Endothelial cell of umbilical vein (primary cell): Measurements from ENCODE around the gene BCAS2. TPM values are rescaled to one million over a fixed set of nuclear protein-coding genes. Genes with fewer than 3 reads are reported as not detected.

ENCODE experiments used
- BruUV-seq: library from RNA; stranded (reverse); fragments of 400-500 nt; replicated peaks from 2 replicates; lab custom pipeline; 2021; lab: Mats Ljungman, UMichigan
- CTCF ChIA-PET: fragments of 300-600, 350-600 bp; sonication (Branson Sonifier 250); formaldehyde crosslinking; loops from one replicate; lab custom pipeline; 2021; ENCODE audit warnings: antibody characterized with exemption, inconsistent platforms; lab: Charles Lee
- POLR2A ChIA-PET: fragments of 300-600, 350-600 bp; sonication (Branson Sonifier 250); formaldehyde crosslinking; loops from one replicate; lab custom pipeline; 2021; ENCODE audit warnings: antibody characterized with exemption, inconsistent platforms; lab: Charles Lee
- DNase-seq: peaks from one replicate; pipeline ENCODE4 v3.0.0-alpha.2; 2011; ENCODE audit warnings: low read depth, low spot score
- FAIRE-seq: peaks from 2 replicates; lab custom pipeline; 2011; peaks lifted over from hg19 to GRCh38; lab: Jason Lieb, UNC
- H2AFZ ChIP-seq: 2 replicates; pipeline ENCODE4 v1.6.0; 2012; ENCODE audit warnings: low read depth, low read length, control low read depth, inconsistent platforms
- H3K27ac ChIP-seq: 2 replicates; pipeline ENCODE4 v1.5.1; 2011; ENCODE audit warnings: low read depth, mild to moderate bottlenecking, control low read depth, low read length, moderate library complexity; ENCODE audit not compliant: insufficient read depth
- H3K27me3 ChIP-seq, 2 experiments: 2 replicates each; pipeline versions ENCODE4 v1.6.0 to v1.6.1; 2011; ENCODE audit warnings: low read length in 2 of 2, mixed read lengths in 1 of 2; ENCODE audit not compliant: control insufficient read depth in 2 of 2, insufficient read depth in 2 of 2
- H3K36me3 ChIP-seq, 2 experiments: 2 replicates in 1 of 2; 3 replicates in 1 of 2; pipeline ENCODE4 v1.5.1; 2011; ENCODE audit warnings: low read length in 2 of 2, mild to moderate bottlenecking in 1 of 2, moderate library complexity in 1 of 2; ENCODE audit not compliant: control insufficient read depth in 2 of 2, insufficient read depth in 2 of 2; ENCODE audit errors: extremely low read depth in 1 of 2
- H3K4me1 ChIP-seq: 3 replicates; pipeline ENCODE4 v1.5.1; 2011; ENCODE audit warnings: mild to moderate bottlenecking, low read length; ENCODE audit not compliant: control insufficient read depth, insufficient read depth; ENCODE audit errors: extremely low read depth
- H3K4me2 ChIP-seq: 2 replicates; pipeline ENCODE4 v1.6.1; 2011; ENCODE audit warnings: low read length, control low read depth, mixed read lengths; ENCODE audit not compliant: insufficient read depth
- H3K4me3 ChIP-seq, 3 experiments: fragments of 200-600 bp in 1 of 3; sonication (generic), shearing (Covaris generic) in 1 of 3; replicated peaks in 1 of 3; 2 replicates each; pipeline ENCODE4 v1.5.1; 2011 to 2016; ENCODE audit warnings: control low read depth in 3 of 3, low read length in 3 of 3, mild to moderate bottlenecking in 2 of 3, inconsistent platforms in 1 of 3, low read depth in 1 of 3, moderate library complexity in 1 of 3; ENCODE audit not compliant: insufficient read depth in 1 of 3
- H3K79me2 ChIP-seq: 2 replicates; pipeline ENCODE4 v1.6.0; 2012; ENCODE audit warnings: low read length, inconsistent platforms; ENCODE audit not compliant: control insufficient read depth, insufficient read depth
- H3K9ac ChIP-seq: replicated peaks from 2 replicates; pipeline ENCODE3; 2011; ENCODE audit warnings: low read length, control low read depth; ENCODE audit not compliant: insufficient read depth; ENCODE audit errors: extremely low read depth
- H3K9me1 ChIP-seq: replicated peaks from 3 replicates; pipeline ENCODE4 v1.6.0; 2011; ENCODE audit warnings: mild to moderate bottlenecking, low read length; ENCODE audit not compliant: control insufficient read depth, insufficient read depth; ENCODE audit errors: extremely low read depth
- H3K9me3 ChIP-seq: replicated peaks from 2 replicates; pipeline ENCODE4 v1.5.1; 2012; ENCODE audit warnings: low read length, inconsistent platforms; ENCODE audit not compliant: control insufficient read depth, insufficient read depth
- H4K20me1 ChIP-seq: replicated peaks from 2 replicates; pipeline ENCODE3; 2011; ENCODE audit warnings: mild to moderate bottlenecking, low read length; ENCODE audit not compliant: control insufficient read depth, insufficient read depth; ENCODE audit errors: extremely low read depth
- EZH2 ChIP-seq: IDR thresholded peaks from 2 replicates; pipeline ENCODE4 v1.6.1; 2012; ENCODE audit warnings: borderline replicate concordance, low read depth, mild to moderate bottlenecking, moderate library complexity, low read length, inconsistent platforms; ENCODE audit not compliant: severe bottlenecking
- FOS ChIP-seq: IDR thresholded peaks from 2 replicates; pipeline ENCODE4 v1.6.1; 2011; ENCODE audit warnings: mild to moderate bottlenecking, low read length, moderate library complexity, borderline replicate concordance; ENCODE audit not compliant: insufficient read depth
- GATA2 ChIP-seq: IDR thresholded peaks from 2 replicates; pipeline ENCODE4 v1.7.0; 2011; ENCODE audit warnings: low read depth, mild to moderate bottlenecking, moderate library complexity, mixed read lengths, low read length; ENCODE audit not compliant: insufficient read length, insufficient read depth
- JUN ChIP-seq: IDR thresholded peaks from 2 replicates; pipeline ENCODE4 v1.6.1; 2011; ENCODE audit warnings: borderline replicate concordance, low read depth; ENCODE audit not compliant: insufficient read length, insufficient read depth
- MYC ChIP-seq: IDR thresholded peaks from one replicate; pipeline ENCODE4 v1.6.1; 2011; ENCODE audit warnings: mild to moderate bottlenecking, low read depth, low read length
- POLR2A ChIP-seq: IDR thresholded peaks from 2 replicates; pipeline ENCODE4 v1.6.1; 2012; ENCODE audit warnings: low read depth, mild to moderate bottlenecking, control low read depth, low read length
- POLR2AphosphoS5 ChIP-seq: IDR thresholded peaks from 2 replicates; pipeline ENCODE4 v1.6.1; 2012; ENCODE audit warnings: low read depth, mild to moderate bottlenecking, control low read depth, low read length, moderate library complexity; ENCODE audit not compliant: insufficient read depth
- dilution Hi-C: fragments of 300-500 bp; cut with MboI; formaldehyde crosslinking; loops from one replicate; pipeline ENCODE4 v1.15.0; 2019; ENCODE audit warnings: low sequenced_read_pairs; ENCODE audit not compliant: extremely low pct_ligation_motif_present
- intact Hi-C: fragments of 100-400 bp; cut with micrococcal nuclease; formaldehyde crosslinking; loops from one replicate; pipeline ENCODE4 v1.10.0; 2022
- polyA plus RNA-seq, 4 experiments: library from polyadenylated mRNA; depleted of rRNA in 3 of 4; stranded (reverse) in 3 of 4; unstranded in 1 of 4; fragments of >200 nt; gene quantifications; 2 replicates each; pipeline versions ENCODE4 v1.2.1 to v1.2.3, GENCODE V29; 2011 to 2012; ENCODE audit warnings: missing spikeins in 1 of 4
- total RNA-seq: library from RNA; stranded (reverse); gene quantifications from 2 replicates; pipeline ENCODE4 v1.2.3, GENCODE V29; 2021
- TF ChIP-seq, protein P1 (sequence below): IDR thresholded peaks from 2 replicates; pipeline ENCODE4 v1.6.1; 2011; ENCODE audit not compliant: insufficient read depth, insufficient read length
- TF ChIP-seq, protein P2 (sequence below), 2 donors: IDR thresholded peaks; 1 replicate in 1 of 2; 2 replicates in 1 of 2; pipeline ENCODE4 v1.5.1; 2011; ENCODE audit warnings: low read length in 2 of 2, mild to moderate bottlenecking in 2 of 2, moderate library complexity in 2 of 2, control low read depth in 1 of 2, inconsistent platforms in 1 of 2, low read depth in 1 of 2; ENCODE audit not compliant: insufficient read depth in 1 of 2; ENCODE audit errors: extremely low read depth in 1 of 2

Gene BCAS2
- total and polyA plus RNA-seq, 2 donors (not counting 3 experiments of a cell fraction or from before 2014, with no cell fraction given): 12.5 to 43.5 TPM

DNA sequence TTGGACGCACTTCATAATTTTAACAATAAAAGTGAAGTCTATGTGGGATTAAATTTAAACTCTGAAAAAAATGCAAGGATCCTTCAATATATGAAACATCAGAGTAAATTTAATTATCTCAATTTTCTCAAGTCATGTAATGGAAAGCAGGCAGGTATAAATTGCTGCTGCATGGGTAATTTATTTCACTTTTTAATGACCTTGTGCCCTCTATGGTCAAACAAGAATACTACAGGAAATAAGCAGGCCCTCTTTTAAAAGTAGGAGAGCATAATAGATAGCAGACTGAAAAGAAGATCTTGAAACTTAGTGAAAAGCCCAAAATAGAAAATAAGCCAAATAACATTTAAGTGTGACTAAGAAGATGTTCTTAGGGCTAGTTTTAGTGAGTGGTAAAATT lies 22.9 kb downstream of the BCAS2 start:
- no peaks in the 10 kb centered on the region for H3K9me1 ChIP-seq
- FAIRE-seq (no peak), DNase-seq (no peak)
- H3K4me2 ChIP-seq: no peak overlapping the region
- H3K4me3 ChIP-seq: no peak overlapping the region
- intact Hi-C loops (loop anchor here (5.0 kb wide), 1 partner anchor 211 kb away; no protein-coding TSS in a partner anchor), dilution Hi-C loops (no loop called here)
- H3K9ac ChIP-seq: no peak overlapping the region
- H3K79me2 ChIP-seq: no peaks in the 10 kb centered on the region
- no peak overlapping the region for H3K27ac ChIP-seq
- TF ChIP-seq FOS (no peak), POLR2AphosphoS5 (no peak), JUN (no peak), MYC (no peak), POLR2A (no peak), EZH2 (no peak), GATA2 (no peak)
- TF ChIP-seq, protein P1, sequence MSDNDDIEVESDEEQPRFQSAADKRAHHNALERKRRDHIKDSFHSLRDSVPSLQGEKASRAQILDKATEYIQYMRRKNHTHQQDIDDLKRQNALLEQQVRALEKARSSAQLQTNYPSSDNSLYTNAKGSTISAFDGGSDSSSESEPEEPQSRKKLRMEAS: no peak
- TF ChIP-seq, protein P2, sequence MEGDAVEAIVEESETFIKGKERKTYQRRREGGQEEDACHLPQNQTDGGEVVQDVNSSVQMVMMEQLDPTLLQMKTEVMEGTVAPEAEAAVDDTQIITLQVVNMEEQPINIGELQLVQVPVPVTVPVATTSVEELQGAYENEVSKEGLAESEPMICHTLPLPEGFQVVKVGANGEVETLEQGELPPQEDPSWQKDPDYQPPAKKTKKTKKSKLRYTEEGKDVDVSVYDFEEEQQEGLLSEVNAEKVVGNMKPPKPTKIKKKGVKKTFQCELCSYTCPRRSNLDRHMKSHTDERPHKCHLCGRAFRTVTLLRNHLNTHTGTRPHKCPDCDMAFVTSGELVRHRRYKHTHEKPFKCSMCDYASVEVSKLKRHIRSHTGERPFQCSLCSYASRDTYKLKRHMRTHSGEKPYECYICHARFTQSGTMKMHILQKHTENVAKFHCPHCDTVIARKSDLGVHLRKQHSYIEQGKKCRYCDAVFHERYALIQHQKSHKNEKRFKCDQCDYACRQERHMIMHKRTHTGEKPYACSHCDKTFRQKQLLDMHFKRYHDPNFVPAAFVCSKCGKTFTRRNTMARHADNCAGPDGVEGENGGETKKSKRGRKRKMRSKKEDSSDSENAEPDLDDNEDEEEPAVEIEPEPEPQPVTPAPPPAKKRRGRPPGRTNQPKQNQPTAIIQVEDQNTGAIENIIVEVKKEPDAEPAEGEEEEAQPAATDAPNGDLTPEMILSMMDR (IDR thresholded peaks at IDR 0.05; ENCODE audit: extremely low read depth in 1 of 2, insufficient read depth in 1 of 2, low read depth in 1 of 2, low read length in 2 of 2): no peak
- no peak overlapping the region for H2AFZ ChIP-seq
- no peaks in the 10 kb centered on the region for H3K36me3 ChIP-seq
- ChIA-PET POLR2A (no interaction called here), CTCF (no interaction called here)
- no peaks in the 10 kb centered on the region for H3K27me3 ChIP-seq
- no peaks in the 10 kb centered on the region for H4K20me1 ChIP-seq
- no peaks in the 10 kb centered on the region for H3K4me1 ChIP-seq
- no peaks in the 10 kb centered on the region for H3K9me3 ChIP-seq
- BruUV-seq: no TSS peak
